ENCODE measurements around the gene UMODL1. TPM values are rescaled to one million over a fixed set of nuclear protein-coding genes. Genes with fewer than 3 reads are reported as not detected.

UMODL1 gene
- total RNA-seq, 5 donors from 2014 or later (not counting 1 experiment from before 2014, with no cell fraction given): 0.16 to 0.99 (median 0.82) TPM

DNA sequence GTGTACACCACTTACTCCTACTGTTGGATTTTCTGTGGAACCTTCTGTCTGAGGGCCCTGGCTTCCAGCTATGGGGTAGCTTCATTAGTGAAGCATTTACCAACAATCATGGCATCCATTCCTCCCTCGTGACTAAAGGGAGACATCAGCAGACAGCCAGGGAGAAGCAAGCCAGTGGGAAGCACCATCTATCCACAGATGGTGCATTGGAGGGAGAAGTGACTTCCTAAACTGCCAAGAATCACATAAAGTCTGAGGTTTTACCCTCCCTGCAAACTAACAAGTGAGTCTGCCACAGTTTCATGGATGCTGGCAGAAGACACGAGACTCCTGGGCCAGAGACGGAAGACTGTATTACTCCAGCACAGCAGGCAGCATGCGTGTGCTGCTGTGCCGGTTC lies 31.4 kb downstream of the UMODL1 start:
- DNase-seq: no peak
- Mint-ChIP-seq H3K36me3 (no peaks in the 10 kb centered on the region), H3K27ac (no peak overlapping the region), H3K4me3 (no peak overlapping the region), H3K27me3 (peaks cover 0 to 12% of the 10 kb centered on the region in 2 donors), H3K9me3 (no peaks in the 10 kb centered on the region), H3K4me1 (peaks cover 2 to 10% (median 6%) of the 10 kb centered on the region in 3 donors)
- ATAC-seq (replicated peaks in 1 of 4): no peak
- peaks cover 0 to 44% of the 10 kb centered on the region in 2 experiments for H3K27me3 ChIP-seq (replicated peaks in 1 of 2; ENCODE audit: control insufficient read depth in 2 of 2, extremely low read depth in 1 of 2, insufficient read depth in 2 of 2, low read length in 1 of 2)
- CTCF ChIA-PET: no interaction called here
- H3K9me3 ChIP-seq: no peaks in the 10 kb centered on the region
- no peaks in the 10 kb centered on the region for H3K36me3 ChIP-seq (ENCODE audit: control insufficient read depth in 2 of 2, extremely low read depth in 1 of 2, insufficient read depth in 1 of 2, low read length in 1 of 2)
- POLR2A ChIA-PET: no interaction called here
- no peak overlapping the region for H3K27ac ChIP-seq (ENCODE audit: low read length)
- no peak overlapping the region for H3K4me3 ChIP-seq (ENCODE audit: control insufficient read depth in 1 of 2, extremely low read depth in 1 of 2, low read length in 1 of 2)
- H3K4me1 ChIP-seq (ENCODE audit: control insufficient read depth in 1 of 2, extremely low read depth in 1 of 2, insufficient read depth in 2 of 2, low read length in 2 of 2): peaks cover 0 to 9% of the 10 kb centered on the region in 2 experiments
- 96% methylated on average over 5 of the region's 5 CpGs for WGBS (ENCODE audit: insufficient coverage)

DNA sequence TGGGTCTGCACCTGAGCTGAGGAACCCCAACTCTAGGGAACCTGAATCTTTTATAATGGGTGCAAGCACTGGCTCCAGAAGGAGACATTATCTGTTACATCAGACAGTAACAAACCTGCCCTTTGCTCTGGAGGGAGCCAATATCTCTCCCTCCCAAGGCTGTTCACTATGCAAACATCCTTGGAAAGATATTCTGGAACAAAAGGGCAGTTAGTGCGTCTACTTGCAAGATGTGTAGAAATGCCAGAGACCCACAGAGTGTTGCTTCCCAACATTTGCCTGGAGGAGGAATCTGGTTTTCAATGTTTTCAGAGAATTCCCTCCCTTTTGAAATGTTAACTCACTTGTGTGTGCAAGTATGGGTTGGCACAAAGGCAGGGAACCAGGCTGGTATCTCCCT lies 31.9 kb downstream of the UMODL1 start:
- POLR2A ChIA-PET: no interaction called here
- CTCF ChIA-PET: interaction anchor here (0.7 to 0.9 kb wide), 2 partner anchors 14 to 74 kb away, joined by 3 to 4 read pairs; no protein-coding TSS in a partner anchor

DNA sequence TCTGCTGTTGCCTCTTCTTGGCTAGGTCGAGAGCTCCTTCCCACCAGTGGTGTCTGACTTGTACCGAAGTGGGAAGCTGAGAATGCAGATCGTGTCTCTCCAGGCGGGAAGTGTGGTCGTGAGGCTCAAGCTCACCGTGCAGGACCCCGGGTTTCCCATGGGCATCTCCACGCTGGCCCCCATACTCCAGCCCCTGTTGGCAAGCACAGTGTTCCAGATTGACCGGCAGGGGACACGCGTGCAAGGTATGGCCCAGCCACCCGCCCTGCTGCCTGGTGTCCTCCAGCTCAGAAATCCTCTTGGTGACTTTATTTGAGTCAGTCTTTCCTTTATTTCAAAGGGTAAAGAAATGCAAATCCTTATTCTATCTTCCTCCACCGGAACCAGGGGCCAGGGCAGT lies 32.7 kb downstream of the UMODL1 start:
- ChIA-PET CTCF (interaction anchor here in 1 of 2 donors (0.9 kb wide), 1 partner anchor 14 kb away, joined by 3 read pairs; no protein-coding TSS in a partner anchor), POLR2A (no interaction called here)
- H3K4me3 Mint-ChIP-seq: no peak overlapping the region
- DNase-seq (no peak), ATAC-seq (replicated peaks in 1 of 4) (no peak)
- H3K9me3 ChIP-seq: no peaks in the 10 kb centered on the region
- H3K27me3 Mint-ChIP-seq: peaks cover 0 to 12% of the 10 kb centered on the region in 2 donors
- WGBS (ENCODE audit: insufficient coverage): 81% methylated on average over 9 of the region's 13 CpGs
- H3K4me3 ChIP-seq (ENCODE audit: control insufficient read depth in 1 of 2, extremely low read depth in 1 of 2, low read length in 1 of 2): no peak overlapping the region
- peaks cover 0 to 53% of the 10 kb centered on the region in 2 experiments for H3K27me3 ChIP-seq (replicated peaks in 1 of 2; ENCODE audit: control insufficient read depth in 2 of 2, extremely low read depth in 1 of 2, insufficient read depth in 2 of 2, low read length in 1 of 2)
- H3K27ac ChIP-seq (ENCODE audit: low read length): no peak overlapping the region
- H3K4me1 Mint-ChIP-seq: peaks cover 7 to 21% (median 12%) of the 10 kb centered on the region in 3 donors
- H3K36me3 ChIP-seq (ENCODE audit: control insufficient read depth in 2 of 2, extremely low read depth in 1 of 2, insufficient read depth in 1 of 2, low read length in 1 of 2): no peaks in the 10 kb centered on the region
- no peak overlapping the region for H3K27ac Mint-ChIP-seq
- no peaks in the 10 kb centered on the region for H3K9me3 Mint-ChIP-seq
- no peaks in the 10 kb centered on the region for H3K36me3 Mint-ChIP-seq
- peaks cover 0 to 23% of the 10 kb centered on the region in 2 experiments for H3K4me1 ChIP-seq (ENCODE audit: control insufficient read depth in 1 of 2, extremely low read depth in 1 of 2, insufficient read depth in 2 of 2, low read length in 2 of 2)

More for the DNA sequence above, 31.9 kb downstream of the UMODL1 start:
- Mint-ChIP-seq H3K4me1 (peaks cover 6 to 13% (median 11%) of the 10 kb centered on the region in 3 donors), H3K9me3 (no peaks in the 10 kb centered on the region), H3K4me3 (no peak overlapping the region), H3K27ac (no peak overlapping the region), H3K36me3 (no peaks in the 10 kb centered on the region), H3K27me3 (peaks cover 0 to 12% of the 10 kb centered on the region in 2 donors)
- no CpG with 5 or more reads among the region's 1 CpG for WGBS (ENCODE audit: insufficient coverage)
- Histone ChIP-seq H3K4me3 (ENCODE audit: control insufficient read depth in 1 of 2, extremely low read depth in 1 of 2, low read length in 1 of 2) (no peak overlapping the region), H3K9me3 (no peaks in the 10 kb centered on the region), H3K4me1 (ENCODE audit: control insufficient read depth in 1 of 2, extremely low read depth in 1 of 2, insufficient read depth in 2 of 2, low read length in 2 of 2) (peaks cover 0 to 14% of the 10 kb centered on the region in 2 experiments), H3K36me3 (ENCODE audit: control insufficient read depth in 2 of 2, extremely low read depth in 1 of 2, insufficient read depth in 1 of 2, low read length in 1 of 2) (no peaks in the 10 kb centered on the region), H3K27ac (ENCODE audit: low read length) (no peak overlapping the region), H3K27me3 (replicated peaks in 1 of 2; ENCODE audit: control insufficient read depth in 2 of 2, extremely low read depth in 1 of 2, insufficient read depth in 2 of 2, low read length in 1 of 2) (peaks cover 0 to 47% of the 10 kb centered on the region in 2 experiments)
- DNase-seq: no peak
- no peak for ATAC-seq (replicated peaks in 1 of 4)

DNA sequence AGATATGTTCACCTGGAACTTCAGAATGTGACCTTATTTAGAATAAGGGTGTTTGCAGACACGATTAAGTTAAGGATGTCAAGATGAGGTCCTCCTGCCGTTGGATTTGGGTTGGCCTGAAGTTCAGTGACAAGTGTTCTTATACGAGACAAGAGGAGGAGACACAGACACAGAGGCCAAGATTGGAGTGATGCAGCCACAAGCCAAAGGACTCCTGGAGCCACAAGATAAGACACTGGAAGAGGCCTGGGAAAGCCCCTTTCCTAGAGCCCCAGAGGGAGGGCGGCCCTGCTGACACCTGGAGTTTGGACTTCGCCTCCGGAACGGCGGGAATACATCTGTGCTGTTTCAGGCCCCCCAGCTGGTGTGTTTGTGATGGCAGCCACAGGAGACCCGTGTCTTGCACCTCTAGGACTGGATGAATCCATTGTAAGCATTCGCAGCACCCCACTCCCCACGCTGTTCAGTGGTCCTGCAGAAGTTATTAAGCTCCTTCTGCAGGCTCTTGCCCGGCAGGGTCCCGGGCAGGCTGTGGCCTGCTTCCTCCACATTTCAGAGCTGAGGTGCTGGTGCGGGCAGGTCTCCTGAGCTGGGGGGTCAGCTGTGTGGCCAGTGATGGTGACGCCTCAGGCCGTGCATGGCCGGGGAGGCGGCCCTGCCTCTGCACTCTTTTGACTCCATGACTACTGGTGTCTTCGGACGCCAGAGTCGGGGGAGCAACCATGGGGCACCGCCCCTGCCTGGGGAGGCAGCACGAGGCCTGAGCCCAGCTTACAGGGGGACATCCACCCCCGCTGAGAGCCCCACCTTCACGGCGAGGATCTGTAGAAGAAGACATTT lies 34.6 kb downstream of the UMODL1 start:
- DNase-seq: no peak
- Mint-ChIP-seq H3K4me3 (no peak overlapping the region), H3K4me1 (peaks cover 7 to 24% (median 12%) of the 10 kb centered on the region in 3 donors), H3K27ac (no peak overlapping the region), H3K27me3 (peaks cover 0 to 9% of the 10 kb centered on the region in 2 donors), H3K36me3 (no peaks in the 10 kb centered on the region), H3K9me3 (no peaks in the 10 kb centered on the region)
- no peak for ATAC-seq (replicated peaks in 1 of 4)
- Histone ChIP-seq H3K9me3 (no peaks in the 10 kb centered on the region), H3K4me3 (ENCODE audit: control insufficient read depth in 1 of 2, extremely low read depth in 1 of 2, low read length in 1 of 2) (no peak overlapping the region), H3K36me3 (ENCODE audit: control insufficient read depth in 2 of 2, extremely low read depth in 1 of 2, insufficient read depth in 1 of 2, low read length in 1 of 2) (no peaks in the 10 kb centered on the region), H3K27ac (ENCODE audit: low read length) (no peak overlapping the region), H3K4me1 (ENCODE audit: control insufficient read depth in 1 of 2, extremely low read depth in 1 of 2, insufficient read depth in 2 of 2, low read length in 2 of 2) (peaks cover 0 to 23% of the 10 kb centered on the region in 2 experiments), H3K27me3 (replicated peaks in 1 of 2; ENCODE audit: control insufficient read depth in 2 of 2, extremely low read depth in 1 of 2, insufficient read depth in 2 of 2, low read length in 1 of 2) (peaks cover 0 to 40% of the 10 kb centered on the region in 2 experiments)
- ChIA-PET POLR2A (no interaction called here), CTCF (no interaction called here)
- 90% methylated on average over 24 of the region's 26 CpGs for WGBS (ENCODE audit: insufficient coverage)

DNA sequence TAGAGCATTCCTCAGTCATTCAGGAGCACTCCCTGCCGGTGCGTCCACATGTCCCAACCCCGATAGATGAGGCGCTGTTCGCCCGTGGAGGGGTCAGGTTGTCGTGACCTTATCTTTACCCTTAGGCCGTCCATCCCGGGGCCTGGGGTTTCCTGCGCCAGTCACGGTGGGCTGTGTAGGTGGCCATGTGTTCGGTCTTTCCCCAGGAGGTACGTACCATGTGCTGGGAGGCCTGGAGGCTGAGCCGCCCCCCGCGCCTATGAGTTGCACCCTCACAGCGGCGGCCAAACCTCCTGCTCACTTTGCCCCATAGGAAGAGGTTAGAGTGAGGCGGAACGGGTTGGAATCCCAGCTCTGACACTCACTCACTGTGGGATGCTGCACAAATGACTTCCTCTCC lies 35.3 kb downstream of the UMODL1 start:
- Mint-ChIP-seq H3K27me3 (peaks cover 0 to 6% of the 10 kb centered on the region in 2 donors), H3K4me3 (no peak overlapping the region), H3K4me1 (peaks cover 7 to 24% (median 12%) of the 10 kb centered on the region in 3 donors), H3K27ac (no peak overlapping the region), H3K9me3 (no peaks in the 10 kb centered on the region), H3K36me3 (no peaks in the 10 kb centered on the region)
- DNase-seq (no peak), ATAC-seq (replicated peaks in 1 of 4) (no peak)
- peaks cover 0 to 23% of the 10 kb centered on the region in 2 experiments for H3K4me1 ChIP-seq (ENCODE audit: control insufficient read depth in 1 of 2, extremely low read depth in 1 of 2, insufficient read depth in 2 of 2, low read length in 2 of 2)
- no peak overlapping the region for H3K27ac ChIP-seq (ENCODE audit: low read length)
- peaks cover 0 to 38% of the 10 kb centered on the region in 2 experiments for H3K27me3 ChIP-seq (replicated peaks in 1 of 2; ENCODE audit: control insufficient read depth in 2 of 2, extremely low read depth in 1 of 2, insufficient read depth in 2 of 2, low read length in 1 of 2)
- CTCF ChIA-PET: interaction anchor here in 1 of 2 donors (1.4 kb wide), 1 partner anchor 44 kb away, joined by 4 read pairs; no protein-coding TSS in a partner anchor
- H3K9me3 ChIP-seq: no peaks in the 10 kb centered on the region
- no peaks in the 10 kb centered on the region for H3K36me3 ChIP-seq (ENCODE audit: control insufficient read depth in 2 of 2, extremely low read depth in 1 of 2, insufficient read depth in 1 of 2, low read length in 1 of 2)
- 87% methylated on average over 12 of the region's 20 CpGs for WGBS (ENCODE audit: insufficient coverage)
- POLR2A ChIA-PET: no interaction called here
- no peak overlapping the region for H3K4me3 ChIP-seq (ENCODE audit: control insufficient read depth in 1 of 2, extremely low read depth in 1 of 2, low read length in 1 of 2)

DNA sequence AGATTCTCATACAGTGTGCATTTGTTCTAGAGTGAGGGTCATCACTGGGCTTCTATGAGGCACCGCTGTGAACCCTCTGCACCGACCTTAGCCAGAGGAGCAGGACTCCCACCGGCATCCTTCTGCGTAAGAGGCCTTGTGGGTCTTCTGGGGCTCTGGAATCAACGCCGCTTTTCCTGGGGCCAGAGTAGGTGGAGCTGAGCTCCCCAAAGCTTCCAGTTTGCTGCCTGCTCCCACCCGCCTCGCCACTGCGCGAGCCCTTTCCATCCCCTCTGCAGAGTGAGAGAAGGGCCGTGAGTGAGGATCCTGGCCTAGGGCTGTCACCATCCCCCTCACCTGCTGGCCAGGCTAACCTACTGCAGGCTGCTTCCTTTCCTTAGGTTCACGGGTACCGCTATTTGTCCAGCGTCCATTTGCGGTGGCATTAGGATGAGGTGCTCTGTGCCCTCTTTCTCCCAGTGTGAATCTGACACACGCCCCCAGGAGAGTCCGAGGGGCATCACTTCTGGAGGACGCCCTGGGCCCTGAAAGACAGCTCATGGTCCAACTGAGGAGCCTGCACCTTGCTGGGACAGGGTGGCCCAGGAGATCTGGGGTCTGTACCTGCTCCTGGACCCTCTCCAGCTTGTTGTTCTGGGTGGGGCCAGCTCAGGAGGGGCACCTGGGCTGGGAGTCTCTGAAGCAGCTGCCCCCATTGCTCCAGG lies 36.2 kb downstream of the UMODL1 start:
- 87% methylated on average over 11 of the region's 18 CpGs for WGBS (ENCODE audit: insufficient coverage)
- H3K27me3 Mint-ChIP-seq: peaks cover 0 to 6% of the 10 kb centered on the region in 2 donors
- no peak overlapping the region for H3K27ac ChIP-seq (ENCODE audit: low read length)
- DNase-seq: no peak
- peak in 1 of 4 experiments; percentile 26 for ATAC-seq (replicated peaks in 1 of 4)
- ChIA-PET CTCF (interaction anchor here in 1 of 2 donors (0.7 to 2.5 kb wide), 6 partner anchors 12 to 824 kb away, joined by 3 to 17 read pairs (median 4); no protein-coding TSS in a partner anchor), POLR2A (no interaction called here)
- H3K4me3 ChIP-seq (ENCODE audit: control insufficient read depth in 1 of 2, extremely low read depth in 1 of 2, low read length in 1 of 2): no peak overlapping the region
- H3K4me1 Mint-ChIP-seq: peaks cover 5 to 20% (median 12%) of the 10 kb centered on the region in 3 donors
- peaks cover 0 to 21% of the 10 kb centered on the region in 2 experiments for H3K4me1 ChIP-seq (ENCODE audit: control insufficient read depth in 1 of 2, extremely low read depth in 1 of 2, insufficient read depth in 2 of 2, low read length in 2 of 2)
- peak overlapping the region in 1 of 2 donors; percentile 69 for H3K27ac Mint-ChIP-seq
- no peaks in the 10 kb centered on the region for H3K9me3 ChIP-seq
- H3K36me3 Mint-ChIP-seq: no peaks in the 10 kb centered on the region
- peaks cover 0 to 43% of the 10 kb centered on the region in 2 experiments for H3K27me3 ChIP-seq (replicated peaks in 1 of 2; ENCODE audit: control insufficient read depth in 2 of 2, extremely low read depth in 1 of 2, insufficient read depth in 2 of 2, low read length in 1 of 2)
- peak overlapping the region in 1 of 3 donors; percentile 62 for H3K4me3 Mint-ChIP-seq
- H3K9me3 Mint-ChIP-seq: no peaks in the 10 kb centered on the region
- no peaks in the 10 kb centered on the region for H3K36me3 ChIP-seq (ENCODE audit: control insufficient read depth in 2 of 2, extremely low read depth in 1 of 2, insufficient read depth in 1 of 2, low read length in 1 of 2)

All from T-cell (primary cell).